OCI-LY1 (cell line): ENCODE data around the gene BMP2K.

ENCODE experiments used
- H2AFZ ChIP-seq: fragments of 200-600 bp; sonication (generic), shearing (Covaris generic); 2 replicates; pipeline ENCODE4 v1.6.0; 2014; ENCODE audit warnings: antibody characterized with exemption, mild to moderate bottlenecking, low read length
- H3F3A ChIP-seq: fragments of 200-600 bp; sonication (generic), shearing (Covaris generic); 2 replicates; pipeline ENCODE4 v1.6.0; 2014; ENCODE audit warnings: mild to moderate bottlenecking, antibody characterized with exemption, low read length, moderate library complexity; ENCODE audit not compliant: insufficient read depth
- H3K27ac ChIP-seq: fragments of 200-600 bp; sonication (generic); 2 replicates; pipeline ENCODE4 v1.5.1; 2014; ENCODE audit warnings: low read length, mixed run types, mild to moderate bottlenecking, low read depth; ENCODE audit not compliant: poor library complexity, severe bottlenecking
- H3K27me3 ChIP-seq: fragments of 200-600 bp; sonication (generic); 2 replicates; pipeline ENCODE4 v1.6.0; 2014; ENCODE audit warnings: antibody characterized with exemption, mild to moderate bottlenecking, low read length, moderate library complexity; ENCODE audit not compliant: insufficient read depth
- H3K36me3 ChIP-seq: fragments of 200-600 bp; sonication (generic); 2 replicates; pipeline ENCODE4 v1.6.1; 2014; ENCODE audit warnings: mild to moderate bottlenecking, antibody characterized with exemption, low read length, moderate library complexity, mixed read lengths; ENCODE audit not compliant: insufficient read depth
- H3K4me1 ChIP-seq: fragments of 200-600 bp; sonication (generic); 2 replicates; pipeline ENCODE4 v1.5.1; 2014; ENCODE audit warnings: mild to moderate bottlenecking, low read length, moderate library complexity; ENCODE audit not compliant: insufficient read depth, severe bottlenecking
- H3K4me2 ChIP-seq: fragments of 200-600 bp; sonication (generic), shearing (Covaris generic); 2 replicates; pipeline ENCODE4 v1.6.1; 2014; ENCODE audit warnings: low read length
- H3K4me3 ChIP-seq: fragments of 200-600 bp; sonication (generic); 2 replicates; pipeline ENCODE4 v1.5.1; 2014; ENCODE audit warnings: low read length, low read depth, mild to moderate bottlenecking, mixed read lengths; ENCODE audit not compliant: poor library complexity, severe bottlenecking
- H3K79me2 ChIP-seq: fragments of 200-600 bp; shearing (Covaris generic); 2 replicates; pipeline ENCODE4 v1.6.1; 2016; ENCODE audit warnings: mixed run types, low read length, mixed read lengths; ENCODE audit not compliant: insufficient read depth
- H3K9ac ChIP-seq: fragments of 200-600 bp; sonication (generic), shearing (Covaris generic); 2 replicates; pipeline ENCODE4 v1.6.1; 2014; ENCODE audit warnings: mild to moderate bottlenecking, low read length, mixed read lengths
- H3K9me2 ChIP-seq: fragments of 200-600 bp; sonication (generic), shearing (Covaris generic); 2 replicates; pipeline ENCODE4 v1.6.1; 2014; ENCODE audit warnings: low read depth, mild to moderate bottlenecking, low read length, mixed read lengths
- H3K9me3 ChIP-seq: fragments of 200-600 bp; shearing (Covaris generic); 2 replicates; pipeline ENCODE4 v1.6.1; 2014; ENCODE audit warnings: low read length, mixed read lengths
- H4K20me1 ChIP-seq: fragments of 200-600 bp; sonication (generic), shearing (Covaris generic); 2 replicates; pipeline ENCODE4 v1.6.0; 2016; ENCODE audit warnings: mild to moderate bottlenecking, low read length; ENCODE audit not compliant: insufficient read depth
- CTCF ChIP-seq: fragments of 200-600 bp; sonication (generic), shearing (Covaris generic); IDR thresholded peaks from 2 replicates; pipeline ENCODE4 v1.5.1; 2017; ENCODE audit warnings: mild to moderate bottlenecking, antibody characterized with exemption, low read length, moderate library complexity, mixed read lengths
- EZH2 ChIP-seq: fragments of 200-600 bp; sonication (generic), shearing (Covaris generic); IDR thresholded peaks from 2 replicates; pipeline ENCODE4 v1.8.0; 2017; ENCODE audit warnings: borderline replicate concordance, mixed run types, mild to moderate bottlenecking, antibody characterized with exemption, low read length, moderate library complexity, mixed read lengths

BMP2K gene

GRCh38 chr4:78922207-78922606 lies 146.1 kb downstream of the BMP2K start:
- Histone ChIP-seq H4K20me1 (no peaks in the 10 kb centered on the region), H3K9me3 (no peaks in the 10 kb centered on the region), H3K4me3 (no peak overlapping the region), H3K27ac (no peak overlapping the region), H3K4me1 (no peaks in the 10 kb centered on the region), H3F3A (no peaks in the 10 kb centered on the region), H2AFZ (no peak overlapping the region), H3K4me2 (no peak overlapping the region), H3K27me3 (no peaks in the 10 kb centered on the region), H3K9me2 (no peaks in the 10 kb centered on the region), H3K79me2 (no peaks in the 10 kb centered on the region), H3K9ac (no peak overlapping the region), H3K36me3 (peaks cover 27% of the 10 kb centered on the region; the same call in 1 of the 2 replicates)
- no peak for TF ChIP-seq CTCF
- no peak for TF ChIP-seq EZH2

- Histone ChIP-seq H3K9me3 (no peaks in the 10 kb centered on the region), H3K36me3 (peaks cover 25% of the 10 kb centered on the region; the same call in 1 of the 2 replicates), H4K20me1 (no peaks in the 10 kb centered on the region), H3K27ac (no peak overlapping the region), H3K27me3 (no peaks in the 10 kb centered on the region), H3K4me3 (no peak overlapping the region), H3K4me1 (no peaks in the 10 kb centered on the region), H2AFZ (no peak overlapping the region), H3K4me2 (no peak overlapping the region), H3F3A (no peaks in the 10 kb centered on the region), H3K9me2 (no peaks in the 10 kb centered on the region), H3K79me2 (no peaks in the 10 kb centered on the region), H3K9ac (no peak overlapping the region)
- TF ChIP-seq EZH2 (no peak), CTCF (no peak)
Measured at GRCh38 chr4:78923464-78924312, 147.5 kb downstream of the BMP2K start.

- TF ChIP-seq EZH2 (no peak), CTCF (no peak)
- no peak overlapping the region for H3K9ac ChIP-seq
- no peak overlapping the region for H3K4me2 ChIP-seq
Measured at GRCh38 chr4:78926826-78927225, 150.7 kb downstream of the BMP2K start.

More at GRCh38 chr4:78926826-78927225, 150.7 kb downstream of the BMP2K start:
- Histone ChIP-seq H3F3A (no peaks in the 10 kb centered on the region), H3K4me3 (no peak overlapping the region), H3K9me2 (no peaks in the 10 kb centered on the region), H3K9me3 (no peaks in the 10 kb centered on the region), H3K79me2 (no peaks in the 10 kb centered on the region), H3K36me3 (peaks cover 29% of the 10 kb centered on the region; the same call in 1 of the 2 replicates), H3K27me3 (no peaks in the 10 kb centered on the region), H3K27ac (no peak overlapping the region), H4K20me1 (no peaks in the 10 kb centered on the region), H2AFZ (no peak overlapping the region), H3K4me1 (no peaks in the 10 kb centered on the region)
